ENCODE data around the gene SERBP1. TPM values are rescaled to one million over a fixed set of nuclear protein-coding genes. Genes with fewer than 3 reads are reported as not detected.

The SERBP1 gene
- total and polyA plus RNA-seq, 7 donors, result 189 to 299 (median 226) TPM

DNA sequence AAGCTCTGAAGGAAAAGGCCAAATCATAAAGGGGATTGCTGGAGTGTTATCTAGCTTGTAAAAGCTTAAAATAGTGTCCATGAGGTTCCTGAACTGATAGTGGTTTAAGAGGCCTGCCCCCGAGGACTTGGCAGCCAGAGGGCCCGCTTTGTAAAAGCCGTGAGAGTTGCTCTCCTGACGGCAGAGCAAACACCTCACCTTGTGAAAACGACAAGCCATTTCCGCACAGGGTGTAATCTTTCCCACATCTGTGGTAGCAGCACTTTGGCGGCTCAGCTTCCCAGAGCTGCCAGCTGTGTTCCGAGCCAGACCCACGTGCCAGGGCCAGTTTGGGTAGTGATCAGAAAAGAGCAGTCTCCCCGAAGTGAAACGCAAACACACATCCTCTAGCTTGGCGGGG is 37.0 kb downstream of the SERBP1 start:
- intact Hi-C loops (cut with DNase I), result no loop called here
- ATAC-seq (peak; percentile 77 to 86 (median 82)), DNase-seq (peak; percentile 50 to 69)
- H3K9me3 ChIP-seq, result no peaks in the 10 kb centered on the region
- H3K36me3 ChIP-seq (ENCODE audit: insufficient read depth in 1 of 2, low read depth in 1 of 2), result peaks cover 0 to 38% of the 10 kb centered on the region in 2 donors
- peak overlapping the region; percentile 78 for H3K27ac ChIP-seq
- TF ChIP-seq CTCF (IDR thresholded peaks at IDR 0.05), result no peak
- H3K27me3 ChIP-seq (ENCODE audit: insufficient read depth in 3 of 3, low read length in 2 of 3), result no peaks in the 10 kb centered on the region
- H3K4me1 ChIP-seq, result peaks cover 22% of the 10 kb centered on the region
- 15 to 36% (median 19%) methylated on average over 12 of the region's 12 CpGs for WGBS, 3 donors
- no peak overlapping the region for H3K4me3 ChIP-seq

- Histone ChIP-seq H3K27me3 (ENCODE audit: insufficient read depth in 3 of 3, low read length in 2 of 3) (no peaks in the 10 kb centered on the region), H3K4me1 (peaks cover 22% of the 10 kb centered on the region), H3K27ac (no peak overlapping the region), H3K9me3 (no peaks in the 10 kb centered on the region), H3K36me3 (ENCODE audit: insufficient read depth in 1 of 2, low read depth in 1 of 2) (peaks cover 0 to 26% of the 10 kb centered on the region in 2 donors), H3K4me3 (no peak overlapping the region)
- 89 to 96% (median 90%) methylated on average over 3 of the region's 3 CpGs for WGBS, 3 donors
- DNase-seq (no peak), ATAC-seq (no peak)
- intact Hi-C loops (cut with DNase I), result no loop called here
- no peak for TF ChIP-seq CTCF (IDR thresholded peaks at IDR 0.05)
Observed at GRCh38 chr1:67390041-67390887, 39.9 kb downstream of the SERBP1 start.

- WGBS, 3 donors, result 66 to 86% (median 78%) methylated on average over 2 of the region's 2 CpGs
- peaks cover 8% of the 10 kb centered on the region for H3K9me3 ChIP-seq
- no peak overlapping the region for H3K4me3 ChIP-seq
- H3K4me1 ChIP-seq, result no peaks in the 10 kb centered on the region
- no peak for ATAC-seq
- no peaks in the 10 kb centered on the region for H3K27me3 ChIP-seq (ENCODE audit: insufficient read depth in 3 of 3, low read length in 2 of 3)
- no peak overlapping the region for H3K27ac ChIP-seq
- intact Hi-C loops (cut with DNase I), result no loop called here
- no peak for TF ChIP-seq CTCF (IDR thresholded peaks at IDR 0.05)
- DNase-seq, result no peak
- peaks cover 0 to 30% of the 10 kb centered on the region in 2 donors for H3K36me3 ChIP-seq (ENCODE audit: insufficient read depth in 1 of 2, low read depth in 1 of 2)
Observed at GRCh38 chr1:67383999-67384638, 46.1 kb downstream of the SERBP1 start.

DNA sequence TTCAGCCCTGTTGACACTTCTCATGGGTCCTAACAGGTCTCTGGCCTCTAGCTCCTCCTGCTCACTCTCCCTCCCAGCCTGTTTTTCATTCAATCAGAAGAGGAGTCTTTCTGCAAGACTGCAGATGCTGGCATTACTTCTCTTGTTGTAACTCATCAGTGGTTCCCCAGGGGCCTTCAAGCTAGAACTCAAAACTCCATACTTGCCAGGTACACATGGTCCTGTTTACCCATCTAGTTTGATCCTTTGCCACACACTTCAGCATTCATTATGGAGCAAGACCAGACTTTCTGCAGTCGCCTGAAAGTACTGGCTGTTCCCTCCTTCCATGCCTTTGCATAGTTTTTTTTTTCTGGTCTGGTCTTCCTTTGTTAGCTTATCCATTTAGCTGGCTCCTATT is 47.9 kb downstream of the SERBP1 start:
- Histone ChIP-seq H3K36me3 (ENCODE audit: insufficient read depth in 1 of 2, low read depth in 1 of 2) (peaks cover 0 to 19% of the 10 kb centered on the region in 2 donors), H3K4me1 (no peaks in the 10 kb centered on the region), H3K27me3 (ENCODE audit: insufficient read depth in 3 of 3, low read length in 2 of 3) (no peaks in the 10 kb centered on the region), H3K27ac (no peak overlapping the region), H3K9me3 (peaks cover 8% of the 10 kb centered on the region), H3K4me3 (no peak overlapping the region)
- intact Hi-C loops (cut with DNase I), result no loop called here
- WGBS, 3 donors, result 24 to 74% (median 31%) methylated on average over 1 of the region's 1 CpG
- peak in 3 of 4 donors; percentile 82 to 92 (median 92) for ATAC-seq
- DNase-seq, result no peak
- TF ChIP-seq CTCF (IDR thresholded peaks at IDR 0.05), result no peak
